Astrocyte of the cerebellum (primary cell): Measurements from ENCODE around the gene STUB1.

ENCODE experiments used
- DNase-seq: peaks from one replicate; pipeline ENCODE4 v3.0.0-alpha.2; 2011; ENCODE audit warnings: low read depth
- H3K4me3 ChIP-seq: 2 replicates; pipeline ENCODE4 v1.5.1; 2011; ENCODE audit warnings: mild to moderate bottlenecking, low read depth, low read length, moderate library complexity
- in situ Hi-C: cut with HindIII; loops from 2 replicates; pipeline ENCODE4 v1.10.0; 2017; ENCODE audit warnings: low sequenced_read_pairs
- TF ChIP-seq, protein P1 (sequence below): IDR thresholded peaks from 2 replicates; pipeline ENCODE4 v1.5.1; 2012; ENCODE audit warnings: low read length, low read depth, moderate library complexity, mild to moderate bottlenecking; ENCODE audit errors: missing control alignments

Gene STUB1

DNA sequence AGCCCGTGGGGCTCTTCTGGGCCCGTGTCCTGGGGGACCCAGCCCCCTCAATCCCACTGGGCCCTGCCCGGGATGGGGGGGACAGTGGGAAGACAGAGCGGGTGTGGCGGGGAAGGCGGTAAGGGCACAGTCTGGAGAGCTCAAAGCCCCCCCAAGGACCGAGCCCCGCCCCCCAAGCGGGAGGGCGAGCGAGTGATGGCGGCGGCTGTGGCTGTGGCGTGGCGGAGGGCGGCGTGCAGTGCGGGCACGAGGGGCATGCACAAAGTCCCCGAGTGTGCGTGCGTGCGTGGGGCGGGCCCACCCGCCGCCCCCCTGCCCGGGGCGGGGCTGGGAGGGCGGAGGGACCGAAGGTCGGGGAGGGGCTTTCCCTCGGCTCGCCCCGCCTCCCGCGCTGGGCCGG, 13.6 kb downstream of the STUB1 start:
- no peak overlapping the region for H3K4me3 ChIP-seq
- TF ChIP-seq, protein P1, sequence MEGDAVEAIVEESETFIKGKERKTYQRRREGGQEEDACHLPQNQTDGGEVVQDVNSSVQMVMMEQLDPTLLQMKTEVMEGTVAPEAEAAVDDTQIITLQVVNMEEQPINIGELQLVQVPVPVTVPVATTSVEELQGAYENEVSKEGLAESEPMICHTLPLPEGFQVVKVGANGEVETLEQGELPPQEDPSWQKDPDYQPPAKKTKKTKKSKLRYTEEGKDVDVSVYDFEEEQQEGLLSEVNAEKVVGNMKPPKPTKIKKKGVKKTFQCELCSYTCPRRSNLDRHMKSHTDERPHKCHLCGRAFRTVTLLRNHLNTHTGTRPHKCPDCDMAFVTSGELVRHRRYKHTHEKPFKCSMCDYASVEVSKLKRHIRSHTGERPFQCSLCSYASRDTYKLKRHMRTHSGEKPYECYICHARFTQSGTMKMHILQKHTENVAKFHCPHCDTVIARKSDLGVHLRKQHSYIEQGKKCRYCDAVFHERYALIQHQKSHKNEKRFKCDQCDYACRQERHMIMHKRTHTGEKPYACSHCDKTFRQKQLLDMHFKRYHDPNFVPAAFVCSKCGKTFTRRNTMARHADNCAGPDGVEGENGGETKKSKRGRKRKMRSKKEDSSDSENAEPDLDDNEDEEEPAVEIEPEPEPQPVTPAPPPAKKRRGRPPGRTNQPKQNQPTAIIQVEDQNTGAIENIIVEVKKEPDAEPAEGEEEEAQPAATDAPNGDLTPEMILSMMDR, result no peak
- DNase-seq, result no peak
- in situ Hi-C loops, result no loop called here

DNA sequence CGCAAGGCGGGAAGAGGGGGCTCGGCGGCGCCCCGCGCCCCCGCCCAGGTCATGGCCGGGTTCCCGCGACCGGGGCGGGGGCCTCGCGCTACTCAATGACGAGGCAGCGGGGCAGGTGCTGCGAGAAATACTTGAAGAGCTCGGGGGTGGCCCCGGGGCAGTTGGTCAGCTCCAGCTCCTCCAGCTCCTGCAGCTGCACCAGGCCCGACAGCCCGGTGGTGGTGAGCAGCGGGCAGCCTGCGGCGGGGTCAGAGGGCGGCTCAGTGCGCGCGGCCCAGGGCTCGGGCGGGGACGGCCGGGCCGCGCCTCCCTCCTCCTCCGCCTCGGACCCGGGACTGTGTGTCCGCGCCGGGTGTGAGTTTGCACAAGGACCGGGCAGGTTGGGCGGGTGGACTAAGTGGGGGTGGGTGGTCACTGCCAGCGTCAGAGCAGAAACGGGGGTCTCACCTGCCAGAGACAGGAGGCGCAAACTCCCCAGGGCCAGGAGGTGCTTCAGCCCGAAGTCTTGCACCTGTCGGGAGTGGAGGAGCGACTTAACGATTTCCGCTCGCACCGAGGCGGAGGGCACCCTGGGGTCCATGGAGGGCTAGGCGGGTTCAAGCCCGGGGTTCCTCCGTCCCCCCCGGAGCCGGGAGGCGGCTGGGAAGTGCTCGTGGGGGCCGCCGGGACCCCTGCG, 14.1 kb downstream of the STUB1 start:
- H3K4me3 ChIP-seq, result no peak overlapping the region
- DNase-seq, result no peak
- in situ Hi-C loops, result no loop called here
- TF ChIP-seq, protein P1, result no peak

DNA sequence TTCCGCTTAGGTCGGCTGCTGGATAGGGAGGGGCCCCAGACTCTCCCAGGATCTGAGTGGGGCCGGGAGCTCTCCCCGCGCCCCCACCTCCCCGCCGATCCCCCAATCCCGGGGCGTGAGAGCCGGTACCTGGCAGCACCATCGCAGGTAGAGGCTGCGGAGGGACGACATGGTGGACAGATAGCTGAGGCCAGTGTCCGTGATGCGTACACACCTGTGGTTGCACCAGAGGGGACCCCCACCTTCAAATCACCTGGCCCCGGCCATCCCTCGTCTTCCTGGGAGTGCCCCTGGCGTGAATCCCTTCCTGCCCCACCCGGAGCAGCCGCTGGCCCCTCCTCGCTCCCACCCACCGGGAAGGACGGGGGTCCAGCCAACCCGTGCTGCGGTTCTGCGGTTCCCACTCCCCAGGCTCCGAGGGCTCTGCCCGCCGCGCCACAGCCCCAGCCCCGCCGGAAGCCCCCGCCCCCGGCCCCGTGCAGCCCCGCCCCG, 14.7 kb downstream of the STUB1 start:
- in situ Hi-C loops, result no loop called here
- TF ChIP-seq, protein P1, result no peak
- no peak for DNase-seq
- no peak overlapping the region for H3K4me3 ChIP-seq

DNA sequence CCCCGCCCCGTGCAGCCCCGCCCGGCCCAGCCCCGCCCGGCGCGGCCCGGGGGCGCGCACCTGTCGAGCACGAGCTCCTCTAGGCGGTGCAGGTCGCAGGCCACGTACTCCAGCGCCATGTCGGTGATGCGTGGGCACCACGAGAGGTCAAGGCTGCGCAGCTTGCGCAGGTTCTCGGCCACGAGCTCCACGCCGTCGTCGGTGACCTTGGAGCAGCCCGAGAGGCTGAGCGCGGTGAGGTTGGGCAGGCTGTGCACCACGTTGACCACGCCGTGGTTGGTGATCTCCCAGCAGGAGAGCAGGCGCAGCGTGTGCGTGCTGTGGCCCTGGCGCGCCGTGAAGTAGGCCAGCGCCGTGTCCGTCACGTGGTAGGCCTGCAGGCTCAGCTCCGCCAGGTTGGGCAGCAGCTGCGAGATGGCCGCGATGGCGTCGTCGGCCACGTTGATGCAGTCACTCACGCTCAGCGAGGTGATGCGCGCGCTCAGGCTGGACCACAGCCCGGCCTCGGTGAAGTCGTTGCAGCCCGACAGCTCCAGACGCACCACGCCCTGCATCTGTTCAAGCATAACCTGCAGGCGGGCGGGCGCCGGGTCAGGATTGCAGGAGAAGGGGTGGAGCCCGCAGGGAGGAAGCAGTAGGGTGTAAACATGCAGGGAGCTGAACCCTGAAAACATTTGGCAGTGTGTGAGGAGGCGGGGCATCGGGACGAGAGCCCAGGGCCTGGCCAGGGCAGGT, 15.3 kb downstream of the STUB1 start:
- H3K4me3 ChIP-seq, result no peak overlapping the region
- in situ Hi-C loops, result no loop called here
- TF ChIP-seq, protein P1, result no peak
- DNase-seq, result no peak

DNA sequence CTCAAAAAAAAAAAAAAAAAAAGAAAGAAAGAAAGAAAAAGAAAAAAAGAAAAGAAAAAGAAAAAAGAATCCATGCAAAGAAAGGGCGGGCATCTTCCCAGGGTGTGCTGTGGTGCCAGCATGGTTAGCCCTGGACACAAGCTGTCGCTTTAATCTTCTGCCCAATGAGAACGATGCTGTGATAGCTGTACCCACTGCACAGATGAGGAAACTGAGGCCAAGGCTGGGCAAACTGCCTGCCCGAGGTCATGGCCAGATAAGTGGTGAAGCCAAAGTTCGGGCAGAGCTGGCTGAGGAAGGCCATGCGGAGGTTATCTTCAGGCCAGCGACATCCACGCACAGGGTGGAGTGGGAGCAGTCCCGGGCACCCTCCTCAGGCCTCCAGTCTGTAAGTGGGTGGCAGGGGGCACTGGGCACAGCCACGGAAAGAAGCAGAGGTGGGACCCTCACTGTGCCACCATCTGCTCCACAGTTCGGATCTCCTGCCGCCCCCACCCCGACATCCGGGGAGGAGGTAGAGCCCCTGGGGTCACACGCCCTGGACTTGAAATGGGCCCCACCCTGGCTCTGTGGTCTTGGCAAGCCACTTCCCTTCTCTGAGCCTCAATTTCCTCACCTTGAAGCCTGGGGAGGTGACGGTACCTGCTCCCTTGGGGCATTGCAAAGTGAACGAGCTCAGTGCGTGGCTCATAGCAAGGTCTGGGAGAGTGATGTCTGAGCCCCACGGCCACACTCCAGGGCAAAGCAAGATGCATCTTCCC, 18.9 kb downstream of the STUB1 start:
- TF ChIP-seq, protein P1, result no peak
- in situ Hi-C loops, result no loop called here
- no peak for DNase-seq
- H3K4me3 ChIP-seq, result no peak overlapping the region

DNA sequence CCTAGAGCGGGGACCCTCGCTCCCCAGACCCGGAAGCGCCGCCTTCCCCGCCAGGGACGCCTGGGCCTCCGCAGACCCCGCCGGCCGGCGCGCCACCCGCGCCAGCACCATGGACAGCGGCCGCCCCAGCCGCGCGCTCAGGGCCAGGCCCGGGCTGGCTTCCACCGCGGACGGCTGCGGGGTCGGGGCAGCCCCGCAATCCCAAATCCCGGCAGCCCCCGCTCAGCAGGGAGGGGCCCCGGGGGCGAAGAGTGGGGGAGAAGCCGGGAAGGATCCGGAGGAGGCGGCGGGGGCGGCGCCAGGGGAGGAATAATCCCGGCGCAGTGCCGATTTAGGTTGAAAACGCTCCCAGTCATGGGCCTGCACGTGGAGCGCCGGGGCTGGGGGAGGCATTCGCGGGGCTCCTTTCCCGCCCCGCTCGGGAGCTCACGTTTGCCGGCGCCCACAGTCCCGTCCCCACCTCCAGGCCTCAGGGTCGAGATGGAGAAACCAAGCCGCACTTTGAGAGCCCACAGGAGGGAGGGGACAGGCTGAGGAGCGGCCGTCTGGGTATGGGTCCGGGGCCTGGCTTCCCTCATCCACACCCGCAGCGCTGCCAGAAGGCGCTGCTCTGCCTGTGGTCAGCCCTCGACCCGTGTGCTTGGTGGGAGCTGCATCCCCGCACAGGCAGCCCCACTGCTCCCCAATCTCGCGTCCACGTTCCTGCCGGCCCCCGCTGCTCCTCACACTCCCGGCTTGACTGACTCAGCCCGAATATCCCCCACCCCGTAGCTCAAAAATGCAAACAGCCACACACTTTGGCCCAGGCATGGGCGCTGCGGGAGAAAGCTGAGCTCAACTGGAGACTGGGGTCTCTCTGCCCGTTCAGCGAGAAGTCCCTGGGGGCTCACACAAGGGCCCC, 20.7 kb downstream of the STUB1 start:
- no peak for DNase-seq
- in situ Hi-C loops, result no loop called here
- TF ChIP-seq, protein P1, result no peak
- H3K4me3 ChIP-seq, result no peak overlapping the region
